K562 (cell line): ENCODE results near the gene FBXL3. TPM values are rescaled to one million over a fixed set of nuclear protein-coding genes. Genes with fewer than 3 reads are reported as not detected.

Experiments
- ATAC-seq: fragments of 200-7000 bp; cut with Tn5 transposase; 3 replicates; pipeline ENCODE4 v1.9.1; 2020; ENCODE audit warnings: moderate library complexity
- BruUV-seq: library from RNA; stranded (reverse); fragments of 400-500 nt; replicated peaks from 2 replicates; lab custom pipeline; 2021; lab: Mats Ljungman, UMichigan
- CTCF ChIA-PET: fragments of 300-600 bp; formaldehyde crosslinking; extraction: SDS; loops from one replicate; lab custom pipeline; 2021; ENCODE audit warnings: low intra/inter-chr PET ratio; lab: Yijun Ruan, JAX
- POLR2A ChIA-PET: fragments of 300-600, 350-650 bp; sonication (Branson Sonifier 250); formaldehyde crosslinking; extraction: SDS; loops from one replicate; lab custom pipeline; 2021; ENCODE audit warnings: antibody characterized with exemption, inconsistent platforms; lab: Yijun Ruan, JAX
- DNase-seq, 4 experiments: peaks; one replicate each; pipeline versions ENCODE4 v3.0.0 to v3.0.0-alpha.2; 2011 to 2018; ENCODE audit warnings: low spot score in 3 of 4, mixed read lengths in 3 of 4; ENCODE audit errors: extremely low read depth in 1 of 4
- FAIRE-seq: peaks from 2 replicates; lab custom pipeline; 2011; peaks lifted over from hg19 to GRCh38; lab: Jason Lieb, UNC
- H2AFZ ChIP-seq: 2 replicates; pipeline ENCODE4 v1.6.0; 2011; ENCODE audit warnings: low read depth, low read length, control low read depth, inconsistent platforms
- H3K27ac ChIP-seq: fragments of 200-600 bp; 3 replicates; pipeline ENCODE4 v1.8.0; 2011; ENCODE audit warnings: low read depth, mild to moderate bottlenecking, control low read depth, inconsistent platforms, low read length, moderate library complexity, mixed read lengths; ENCODE audit errors: extremely low read depth
- H3K27me3 ChIP-seq, 2 experiments: fragments of 300-600 bp in 1 of 2; 2 replicates in 1 of 2; 3 replicates in 1 of 2; pipeline versions ENCODE4 v1.6.0 to v1.8.0; 2011; ENCODE audit warnings: inconsistent platforms in 2 of 2, low read length in 2 of 2, mild to moderate bottlenecking in 1 of 2, mixed read lengths in 1 of 2, moderate library complexity in 1 of 2; ENCODE audit not compliant: control insufficient read depth in 2 of 2, insufficient read depth in 2 of 2
- H3K36me3 ChIP-seq: fragments of 300-600 bp; 3 replicates; pipeline ENCODE4 v1.8.0; 2011; ENCODE audit warnings: mild to moderate bottlenecking, low read length, inconsistent platforms; ENCODE audit not compliant: control insufficient read depth, insufficient read depth
- H3K4me1 ChIP-seq, 2 experiments: fragments of 200-600 bp in 1 of 2; replicated peaks in 1 of 2; 2 replicates in 1 of 2; 3 replicates in 1 of 2; pipeline versions ENCODE4 v1.5.1 to v1.8.0; 2011; ENCODE audit warnings: inconsistent platforms in 2 of 2, low read length in 2 of 2, mild to moderate bottlenecking in 1 of 2, mixed read lengths in 1 of 2, moderate library complexity in 1 of 2; ENCODE audit not compliant: control insufficient read depth in 2 of 2, insufficient read depth in 2 of 2
- H3K4me2 ChIP-seq: 2 replicates; pipeline ENCODE4 v1.6.1; 2011; ENCODE audit warnings: low read length, control low read depth, inconsistent platforms, mixed read lengths; ENCODE audit not compliant: insufficient read depth
- H3K4me3 ChIP-seq: fragments of 200-600 bp; sonication (generic), shearing (Covaris generic); 2 replicates; pipeline ENCODE4 v1.5.1; 2016; ENCODE audit warnings: control low read depth, inconsistent platforms
- H3K79me2 ChIP-seq: fragments of 200-600 bp; 3 replicates; pipeline ENCODE4 v1.8.0; 2011; ENCODE audit warnings: low read length, inconsistent platforms; ENCODE audit not compliant: control insufficient read depth, insufficient read depth
- H3K9ac ChIP-seq, 2 experiments: 2 replicates each; pipeline versions ENCODE4 v1.6.0 to v1.6.1; 2011; ENCODE audit warnings: low read depth in 2 of 2, low read length in 2 of 2, control low read depth in 1 of 2, inconsistent platforms in 1 of 2, mild to moderate bottlenecking in 1 of 2, mixed read lengths in 1 of 2; ENCODE audit not compliant: insufficient read depth in 1 of 2
- H3K9me1 ChIP-seq: one replicate; pipeline ENCODE4 v1.6.0; 2011; ENCODE audit warnings: inconsistent platforms, mild to moderate bottlenecking, low read length, moderate library complexity; ENCODE audit not compliant: control insufficient read depth, insufficient read depth
- H3K9me3 ChIP-seq: replicated peaks from 2 replicates; pipeline ENCODE4 v1.5.1; 2011; ENCODE audit warnings: low read depth, low read length, inconsistent platforms; ENCODE audit not compliant: control insufficient read depth, insufficient read depth
- H4K20me1 ChIP-seq: replicated peaks from 2 replicates; pipeline ENCODE4 v1.6.1; 2011; ENCODE audit warnings: low read length, inconsistent platforms, mixed read lengths; ENCODE audit not compliant: control insufficient read depth, insufficient read depth
- CCNT2 ChIP-seq: IDR thresholded peaks from 2 replicates; pipeline ENCODE4 v1.6.1; 2011; ENCODE audit warnings: borderline replicate concordance, low read depth, mild to moderate bottlenecking, moderate library complexity, mixed read lengths, low read length; ENCODE audit not compliant: insufficient read length; ENCODE audit errors: extremely low read depth
- CXXC5 ChIP-seq: fragments of 250-450 bp; sonication (Bioruptor Pico); IDR thresholded peaks from 2 replicates; pipeline ENCODE4 v1.8.0; 2022; ENCODE audit warnings: inconsistent platforms, mild to moderate bottlenecking, moderate library complexity
- ZNF316 ChIP-seq: fragments of 450-650 bp; IDR thresholded peaks from 2 replicates; pipeline ENCODE4 v1.6.1; 2016
- WGBS: fragments of 100-300 bp; shearing (Covaris generic); methylation state at CpG from one replicate; pipeline ENCODE4 v1.1.6; 2016; ENCODE audit warnings: low coverage, mixed read lengths; ENCODE audit not compliant: insufficient coverage; ENCODE audit errors: missing lambda C conversion rate; 5-methylcytosine and 5-hydroxymethylcytosine counted together
- in situ Hi-C: fragments of 300-500 bp; cut with MboI; formaldehyde crosslinking; loops from 4 replicates; pipeline ENCODE4 v1.15.0; 2018; ENCODE audit warnings: inconsistent platforms, mixed read lengths
- intact Hi-C: fragments of 100-400 bp; cut with micrococcal nuclease; formaldehyde crosslinking; loops from 2 replicates; pipeline ENCODE4 v1.14.2; 2022
- polyA plus RNA-seq, 8 experiments: library from polyadenylated mRNA; depleted of rRNA in 4 of 8; stranded (reverse) in 5 of 8; unstranded in 3 of 8; fragments of >200 nt; fragmentation: Nextera tagmentation in 2 of 8; fragmentation: Illumina TruSeq in 1 of 8; extraction: Ambion mirVana in 2 of 8; extraction: Trizol in 1 of 8; gene quantifications; 2 replicates each; pipeline versions ENCODE4 v1.2.1 to v1.2.3, GENCODE V29; 2011 to 2014; ENCODE audit warnings: inconsistent platforms in 1 of 8, missing spikeins in 1 of 8
- total RNA-seq, 7 experiments: library from RNA; depleted of rRNA in 6 of 7; stranded (reverse); fragments of >200 nt in 6 of 7; fragmentation: Illumina TruSeq in 2 of 7; extraction: Trizol in 2 of 7; gene quantifications; 2 replicates each; pipeline versions ENCODE4 v1.2.1 to v1.2.3, GENCODE V29; 2011 to 2021; ENCODE audit warnings: low replicate concordance in 1 of 7
- TF ChIP-seq, protein P1 (sequence below), 2 experiments: fragments of 450-650 bp; IDR thresholded peaks; 2 replicates each; pipeline ENCODE4 v1.6.1; 2016

The FBXL3 gene
- total and polyA plus RNA-seq, 9 of the 15 experiments (the other 6 are each of a cell fraction or from before 2014, with no cell fraction given), result 3.8 to 16.4 (median 12.6) TPM

DNA sequence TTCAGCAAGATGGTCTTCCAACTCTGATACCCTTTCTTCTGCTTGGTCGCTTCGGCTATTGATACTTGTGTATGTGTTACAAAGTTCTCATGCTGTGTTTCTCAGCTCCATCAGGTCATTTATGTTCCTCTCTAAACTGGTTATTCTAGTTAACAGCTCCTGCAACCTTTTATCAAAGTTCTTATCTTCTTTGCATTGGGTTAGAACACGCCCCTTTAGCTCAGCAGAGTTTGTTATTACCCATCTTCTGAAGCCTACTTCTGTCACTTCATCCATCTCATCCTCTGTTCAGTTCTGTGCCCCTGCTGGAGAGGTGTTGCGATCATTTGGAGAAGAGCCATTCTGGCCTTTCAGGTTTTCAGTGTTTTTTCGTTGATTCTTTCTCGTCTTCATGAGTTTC, 59.9 kb downstream of the FBXL3 start:
- TF ChIP-seq, protein P1, sequence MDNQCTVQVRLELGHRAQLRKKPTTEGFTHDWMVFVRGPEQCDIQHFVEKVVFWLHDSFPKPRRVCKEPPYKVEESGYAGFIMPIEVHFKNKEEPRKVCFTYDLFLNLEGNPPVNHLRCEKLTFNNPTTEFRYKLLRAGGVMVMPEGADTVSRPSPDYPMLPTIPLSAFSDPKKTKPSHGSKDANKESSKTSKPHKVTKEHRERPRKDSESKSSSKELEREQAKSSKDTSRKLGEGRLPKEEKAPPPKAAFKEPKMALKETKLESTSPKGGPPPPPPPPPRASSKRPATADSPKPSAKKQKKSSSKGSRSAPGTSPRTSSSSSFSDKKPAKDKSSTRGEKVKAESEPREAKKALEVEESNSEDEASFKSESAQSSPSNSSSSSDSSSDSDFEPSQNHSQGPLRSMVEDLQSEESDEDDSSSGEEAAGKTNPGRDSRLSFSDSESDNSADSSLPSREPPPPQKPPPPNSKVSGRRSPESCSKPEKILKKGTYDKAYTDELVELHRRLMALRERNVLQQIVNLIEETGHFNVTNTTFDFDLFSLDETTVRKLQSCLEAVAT (IDR thresholded peaks at IDR 0.05), result no peak
- no peak for TF ChIP-seq CXXC5 (CRISPR knock-in tag)
- intact Hi-C loops (no loop called here), in situ Hi-C loops (no loop called here)
- no peak overlapping the region for H3K4me3 ChIP-seq
- ChIA-PET CTCF (no interaction called here), POLR2A (no interaction called here)
- DNase-seq, result no peak
- H3K27me3 ChIP-seq, result peaks cover 0 to 2% of the 10 kb centered on the region in 2 experiments; a peak in 2 of 5 replicates
- no peaks in the 10 kb centered on the region for H3K9me3 ChIP-seq
- no peaks in the 10 kb centered on the region for H3K9me1 ChIP-seq
- ATAC-seq, result no peak
- BruUV-seq, result no TSS peak
- no peaks in the 10 kb centered on the region for H3K79me2 ChIP-seq
- no peaks in the 10 kb centered on the region for H4K20me1 ChIP-seq
- 4% methylated on average over 6 of the region's 6 CpGs for WGBS
- H3K4me2 ChIP-seq, result no peak overlapping the region
- no peak for FAIRE-seq
- H3K36me3 ChIP-seq, result no peaks in the 10 kb centered on the region
- no peak overlapping the region for H3K9ac ChIP-seq
- H3K27ac ChIP-seq, result no peak overlapping the region
- no peaks in the 10 kb centered on the region for H3K4me1 ChIP-seq
- no peak overlapping the region for H2AFZ ChIP-seq

DNA sequence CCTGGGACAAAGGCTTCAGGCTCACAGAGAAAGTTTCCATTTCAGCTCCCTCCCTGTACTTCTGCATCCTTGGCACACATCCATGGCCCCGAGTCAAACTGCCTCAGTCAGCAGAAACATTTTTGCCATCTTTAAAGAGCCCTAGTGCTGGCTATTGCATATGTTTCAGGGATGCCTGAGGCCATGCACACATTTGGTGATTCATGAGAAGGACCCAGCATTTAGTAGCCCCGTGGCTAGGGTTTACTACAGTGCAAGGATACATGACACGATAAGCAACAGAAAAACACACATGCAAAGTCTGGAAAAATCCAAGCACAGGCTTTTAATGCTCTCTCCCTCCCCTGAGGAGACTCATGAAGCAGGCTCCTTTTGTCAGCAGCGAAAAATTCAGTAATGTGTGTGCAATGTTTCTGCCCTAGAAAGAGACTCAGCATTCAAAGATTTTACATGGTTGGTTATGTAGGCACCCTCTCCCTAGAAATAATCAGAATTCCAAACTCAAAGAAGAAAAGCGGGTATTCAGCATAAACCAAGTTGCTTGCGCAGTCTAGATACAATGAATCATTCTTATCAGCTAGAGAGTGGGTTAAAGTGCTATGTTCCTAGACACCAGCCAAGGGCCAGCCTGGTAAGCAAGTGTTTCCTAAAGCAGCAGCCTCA, 61.1 kb downstream of the FBXL3 start:
- no peak for DNase-seq
- TF ChIP-seq CCNT2, result no peak
- 0 out of 2 replicates have a peak, but pooled peaks have one; percentile 16 for TF ChIP-seq ZNF316
- H3K4me2 ChIP-seq, result no peak overlapping the region
- no peak overlapping the region for H3K9ac ChIP-seq
- intact Hi-C loops (no loop called here), in situ Hi-C loops (no loop called here)
- no peak overlapping the region for H3K4me3 ChIP-seq
- H3K4me1 ChIP-seq, result no peaks in the 10 kb centered on the region
- H3K27ac ChIP-seq, result no peak overlapping the region
- FAIRE-seq, result no peak
- ATAC-seq, result peak; percentile 45; the same call in 1 of the 3 replicates
- H3K27me3 ChIP-seq, result no peaks in the 10 kb centered on the region
- CTCF ChIA-PET, result no interaction called here
- H3K79me2 ChIP-seq, result no peaks in the 10 kb centered on the region
- no peaks in the 10 kb centered on the region for H3K9me3 ChIP-seq
- H4K20me1 ChIP-seq, result no peaks in the 10 kb centered on the region
- H2AFZ ChIP-seq, result no peak overlapping the region
- no TSS peak for BruUV-seq
- WGBS, result 0% methylated on average over 6 of the region's 6 CpGs
- no peaks in the 10 kb centered on the region for H3K9me1 ChIP-seq
- H3K36me3 ChIP-seq, result no peaks in the 10 kb centered on the region
- POLR2A ChIA-PET, result no interaction called here
